ENCODE measurements around the gene ACACA.

Gene ACACA

GRCh38 chr17:37043201-37043600 lies 363.4 kb downstream of the ACACA start:
- TF ChIP-seq CTCF (IDR thresholded peaks at IDR 0.05; ENCODE audit: low read depth, low read length, missing control alignments): no peak
- no peak for DNase-seq (ENCODE audit: low read depth)
- no peak overlapping the region for H3K4me3 ChIP-seq (ENCODE audit: low read depth, low read length)

- no peak overlapping the region for H3K4me3 ChIP-seq (ENCODE audit: low read depth, low read length)
- TF ChIP-seq CTCF (IDR thresholded peaks at IDR 0.05; ENCODE audit: low read depth, low read length, missing control alignments): no peak
- DNase-seq (ENCODE audit: low read depth): no peak
Measured at GRCh38 chr17:37041932-37042331, 364.7 kb downstream of the ACACA start.

- no peak for DNase-seq (ENCODE audit: low read depth)
- no peak overlapping the region for H3K4me3 ChIP-seq (ENCODE audit: low read depth, low read length)
- TF ChIP-seq CTCF (IDR thresholded peaks at IDR 0.05; ENCODE audit: low read depth, low read length, missing control alignments): no peak
Measured at GRCh38 chr17:37039269-37039668, 367.4 kb downstream of the ACACA start.

- TF ChIP-seq CTCF (IDR thresholded peaks at IDR 0.05; ENCODE audit: low read depth, low read length, missing control alignments): no peak
- no peak for DNase-seq (ENCODE audit: low read depth)
- H3K4me3 ChIP-seq (ENCODE audit: low read depth, low read length): no peak overlapping the region
Measured at GRCh38 chr17:37037590-37038155, 369.0 kb downstream of the ACACA start.

Data from GM12864 (cell line).